ENCODE measurements around the gene TMOD1.
"Not testable (repeated sequence)": the region's sequence is repeated elsewhere in the genome, so short reads cannot be mapped to it uniquely, and the experiment has no call there.

The TMOD1 gene

GRCh38 chr9:97565262-97565661, 63.8 kb downstream of the TMOD1 start:
- no peak for DNase-seq (ENCODE audit: low read depth)

- DNase-seq (ENCODE audit: low read depth): no peak
Measured at GRCh38 chr9:97567182-97567893, 65.9 kb downstream of the TMOD1 start.

GRCh38 chr9:97567894-97568202, 66.4 kb downstream of the TMOD1 start:
- no peak for DNase-seq (ENCODE audit: low read depth)

- DNase-seq (ENCODE audit: low read depth): no peak
Measured at GRCh38 chr9:97568461-97569275, 67.2 kb downstream of the TMOD1 start.

- DNase-seq (ENCODE audit: low read depth): no peak
Measured at GRCh38 chr9:97570899-97571298, 69.4 kb downstream of the TMOD1 start.

- DNase-seq (ENCODE audit: low read depth): no peak
Measured at GRCh38 chr9:97571664-97572063, 70.2 kb downstream of the TMOD1 start.

- no peak for DNase-seq (ENCODE audit: low read depth)
Measured at GRCh38 chr9:97572196-97572891, 70.9 kb downstream of the TMOD1 start.

GRCh38 chr9:97572892-97573365, 71.5 kb downstream of the TMOD1 start:
- DNase-seq (ENCODE audit: low read depth): no peak

GRCh38 chr9:97573482-97574073, 72.1 kb downstream of the TMOD1 start:
- no peak for DNase-seq (ENCODE audit: low read depth)

GRCh38 chr9:97574101-97574571, 72.7 kb downstream of the TMOD1 start:
- DNase-seq (ENCODE audit: low read depth): not testable (repeated sequence)

- peak; percentile 16 for DNase-seq (ENCODE audit: low read depth)
Measured at GRCh38 chr9:97574921-97575672, 73.6 kb downstream of the TMOD1 start.

- DNase-seq (ENCODE audit: low read depth): no peak
Measured at GRCh38 chr9:97575673-97576200, 74.3 kb downstream of the TMOD1 start.

GRCh38 chr9:97577051-97577450, 75.6 kb downstream of the TMOD1 start:
- no peak for DNase-seq (ENCODE audit: low read depth)

GRCh38 chr9:97578846-97579245, 77.4 kb downstream of the TMOD1 start:
- no peak for DNase-seq (ENCODE audit: low read depth)

- no peak for DNase-seq (ENCODE audit: low read depth)
Measured at GRCh38 chr9:97579914-97580313, 78.4 kb downstream of the TMOD1 start.

- not testable (repeated sequence) for DNase-seq (ENCODE audit: low read depth)
Measured at GRCh38 chr9:97581590-97581989, 80.1 kb downstream of the TMOD1 start.

- DNase-seq (ENCODE audit: low read depth): not testable (repeated sequence)
Measured at GRCh38 chr9:97584778-97585177, 83.3 kb downstream of the TMOD1 start.

- not testable (repeated sequence) for DNase-seq (ENCODE audit: low read depth)
Measured at GRCh38 chr9:97586909-97587308, 85.4 kb downstream of the TMOD1 start.

- no peak for DNase-seq (ENCODE audit: low read depth)
Measured at GRCh38 chr9:97591535-97591934, 90.1 kb downstream of the TMOD1 start.

GRCh38 chr9:97592126-97592525, 90.7 kb downstream of the TMOD1 start:
- no peak for DNase-seq (ENCODE audit: low read depth)

GRCh38 chr9:97593960-97594359, 92.5 kb downstream of the TMOD1 start:
- no peak for DNase-seq (ENCODE audit: low read depth)
